ENCODE data around the gene TMEM179B.

TMEM179B gene

DNA sequence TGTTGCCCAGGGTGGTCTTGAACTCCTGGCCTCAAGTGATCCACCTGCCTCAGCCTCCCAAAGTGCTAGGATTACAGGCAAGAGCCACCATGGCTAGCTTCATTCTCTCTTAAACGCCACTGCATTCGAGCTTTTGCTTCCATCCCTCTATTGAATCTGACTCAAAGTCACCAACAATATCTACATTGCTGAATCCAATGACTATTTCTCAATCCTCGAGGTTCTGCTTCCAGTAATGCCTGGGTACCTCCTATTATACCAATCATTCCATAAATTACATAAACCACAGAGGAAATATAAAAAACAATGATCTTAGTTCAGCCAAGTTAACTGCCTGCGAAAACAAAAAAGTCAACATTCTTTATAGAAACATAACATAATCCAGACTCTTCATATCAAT lies 29.9 kb downstream of the TMEM179B start:
- no peak for TF ChIP-seq TEAD4 (IDR thresholded peaks at IDR 0.05)
- TF ChIP-seq, protein P1, sequence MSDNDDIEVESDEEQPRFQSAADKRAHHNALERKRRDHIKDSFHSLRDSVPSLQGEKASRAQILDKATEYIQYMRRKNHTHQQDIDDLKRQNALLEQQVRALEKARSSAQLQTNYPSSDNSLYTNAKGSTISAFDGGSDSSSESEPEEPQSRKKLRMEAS (IDR thresholded peaks at IDR 0.05) = no peak
- TF ChIP-seq TCF12 (IDR thresholded peaks at IDR 0.05; ENCODE audit: low read depth) = no peak
- TF ChIP-seq YY1 (IDR thresholded peaks at IDR 0.05; ENCODE audit: low read depth) = no peak
- no peak for TF ChIP-seq RAD21 (IDR thresholded peaks at IDR 0.05; ENCODE audit: low read depth)
- TF ChIP-seq, protein P2, sequence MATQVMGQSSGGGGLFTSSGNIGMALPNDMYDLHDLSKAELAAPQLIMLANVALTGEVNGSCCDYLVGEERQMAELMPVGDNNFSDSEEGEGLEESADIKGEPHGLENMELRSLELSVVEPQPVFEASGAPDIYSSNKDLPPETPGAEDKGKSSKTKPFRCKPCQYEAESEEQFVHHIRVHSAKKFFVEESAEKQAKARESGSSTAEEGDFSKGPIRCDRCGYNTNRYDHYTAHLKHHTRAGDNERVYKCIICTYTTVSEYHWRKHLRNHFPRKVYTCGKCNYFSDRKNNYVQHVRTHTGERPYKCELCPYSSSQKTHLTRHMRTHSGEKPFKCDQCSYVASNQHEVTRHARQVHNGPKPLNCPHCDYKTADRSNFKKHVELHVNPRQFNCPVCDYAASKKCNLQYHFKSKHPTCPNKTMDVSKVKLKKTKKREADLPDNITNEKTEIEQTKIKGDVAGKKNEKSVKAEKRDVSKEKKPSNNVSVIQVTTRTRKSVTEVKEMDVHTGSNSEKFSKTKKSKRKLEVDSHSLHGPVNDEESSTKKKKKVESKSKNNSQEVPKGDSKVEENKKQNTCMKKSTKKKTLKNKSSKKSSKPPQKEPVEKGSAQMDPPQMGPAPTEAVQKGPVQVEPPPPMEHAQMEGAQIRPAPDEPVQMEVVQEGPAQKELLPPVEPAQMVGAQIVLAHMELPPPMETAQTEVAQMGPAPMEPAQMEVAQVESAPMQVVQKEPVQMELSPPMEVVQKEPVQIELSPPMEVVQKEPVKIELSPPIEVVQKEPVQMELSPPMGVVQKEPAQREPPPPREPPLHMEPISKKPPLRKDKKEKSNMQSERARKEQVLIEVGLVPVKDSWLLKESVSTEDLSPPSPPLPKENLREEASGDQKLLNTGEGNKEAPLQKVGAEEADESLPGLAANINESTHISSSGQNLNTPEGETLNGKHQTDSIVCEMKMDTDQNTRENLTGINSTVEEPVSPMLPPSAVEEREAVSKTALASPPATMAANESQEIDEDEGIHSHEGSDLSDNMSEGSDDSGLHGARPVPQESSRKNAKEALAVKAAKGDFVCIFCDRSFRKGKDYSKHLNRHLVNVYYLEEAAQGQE (IDR thresholded peaks at IDR 0.05; ENCODE audit: low read depth) = no peak
- TF ChIP-seq TAF1 (IDR thresholded peaks at IDR 0.05; ENCODE audit: low read depth) = no peak
- TF ChIP-seq EP300 (IDR thresholded peaks at IDR 0.05; ENCODE audit: borderline replicate concordance) = no peak
- no peak for TF ChIP-seq CREB1 (IDR thresholded peaks at IDR 0.05; ENCODE audit: low read depth)
- TF ChIP-seq CEBPB (IDR thresholded peaks at IDR 0.05) = no peak
- no peak for TF ChIP-seq NFIC (IDR thresholded peaks at IDR 0.05)
- TF ChIP-seq FOXM1 (IDR thresholded peaks at IDR 0.05; ENCODE audit: borderline replicate concordance, low read depth) = no peak

DNA sequence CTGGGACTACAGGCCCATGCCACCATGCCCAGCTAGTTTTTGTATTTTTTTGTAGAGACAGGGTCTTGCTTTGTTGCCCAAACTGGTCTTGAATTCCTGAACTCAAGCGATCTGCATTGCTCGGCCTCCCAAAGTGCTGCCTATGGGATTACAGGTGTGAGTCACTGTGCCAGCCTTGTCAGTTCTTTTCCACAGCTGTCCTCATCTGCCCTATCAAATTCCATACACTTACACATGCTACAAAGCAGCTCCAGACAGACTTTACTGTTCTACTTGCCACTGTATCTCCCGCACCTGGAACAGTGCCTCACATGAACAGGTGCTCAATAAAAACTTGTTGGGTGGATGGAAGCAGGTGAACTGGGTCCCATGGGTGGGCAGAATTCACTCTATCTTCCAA lies 36.5 kb downstream of the TMEM179B start:
- TF ChIP-seq CREB1 (IDR thresholded peaks at IDR 0.05; ENCODE audit: low read depth) (no peak), TEAD4 (IDR thresholded peaks at IDR 0.05) (no peak), ZBTB7A (IDR thresholded peaks at IDR 0.05; ENCODE audit: low read depth) (no peak), TCF12 (IDR thresholded peaks at IDR 0.05; ENCODE audit: low read depth) (no peak), RAD21 (IDR thresholded peaks at IDR 0.05; ENCODE audit: low read depth) (no peak), EGR1 (IDR thresholded peaks at IDR 0.05) (no peak), TAF1 (IDR thresholded peaks at IDR 0.05; ENCODE audit: low read depth) (no peak), FOXM1 (IDR thresholded peaks at IDR 0.05; ENCODE audit: borderline replicate concordance, low read depth) (no peak), YY1 (IDR thresholded peaks at IDR 0.05; ENCODE audit: low read depth) (no peak), NFIC (IDR thresholded peaks at IDR 0.05) (no peak), CEBPB (IDR thresholded peaks at IDR 0.05) (no peak), EP300 (IDR thresholded peaks at IDR 0.05; ENCODE audit: borderline replicate concordance) (no peak)
- TF ChIP-seq, protein P2 (IDR thresholded peaks at IDR 0.05; ENCODE audit: low read depth) = no peak
- TF ChIP-seq, protein P3, sequence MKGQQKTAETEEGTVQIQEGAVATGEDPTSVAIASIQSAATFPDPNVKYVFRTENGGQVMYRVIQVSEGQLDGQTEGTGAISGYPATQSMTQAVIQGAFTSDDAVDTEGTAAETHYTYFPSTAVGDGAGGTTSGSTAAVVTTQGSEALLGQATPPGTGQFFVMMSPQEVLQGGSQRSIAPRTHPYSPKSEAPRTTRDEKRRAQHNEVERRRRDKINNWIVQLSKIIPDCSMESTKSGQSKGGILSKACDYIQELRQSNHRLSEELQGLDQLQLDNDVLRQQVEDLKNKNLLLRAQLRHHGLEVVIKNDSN (IDR thresholded peaks at IDR 0.05) = no peak
- TF ChIP-seq, protein P1 (IDR thresholded peaks at IDR 0.05) = no peak

DNA sequence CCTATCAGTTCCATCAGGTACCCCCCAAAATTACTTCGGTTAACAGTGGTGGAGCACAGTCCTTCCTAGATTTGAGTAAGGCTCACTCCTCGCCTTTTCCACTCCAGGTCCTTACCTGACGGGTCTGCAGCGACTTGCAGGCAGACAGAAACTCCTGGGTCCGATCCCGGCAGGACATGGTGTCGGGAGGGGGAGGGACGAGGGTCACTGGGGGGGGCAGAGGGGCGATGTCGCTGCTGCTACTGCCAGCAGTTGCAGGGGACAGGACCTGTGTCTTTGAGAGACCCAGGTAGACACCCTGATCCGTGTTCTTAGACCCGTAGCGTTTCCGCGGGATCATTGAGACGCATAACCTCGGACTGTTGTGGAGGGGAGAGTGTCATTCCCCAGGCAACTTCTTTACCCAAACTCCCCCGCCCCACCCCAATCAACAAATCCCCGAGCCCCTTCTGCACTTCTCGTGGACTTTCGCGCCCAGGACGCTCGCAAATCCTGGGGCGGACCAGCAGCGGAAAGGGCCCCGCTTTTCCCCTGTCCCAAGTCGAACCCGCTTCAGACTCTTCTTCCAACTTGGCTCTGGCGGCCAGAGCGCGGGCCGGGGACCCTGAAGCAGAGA lies 43.8 kb downstream of the TMEM179B start:
- TF ChIP-seq RAD21 (IDR thresholded peaks at IDR 0.05; ENCODE audit: low read depth) (no peak), TAF1 (IDR thresholded peaks at IDR 0.05; ENCODE audit: low read depth) (no peak), EP300 (IDR thresholded peaks at IDR 0.05; ENCODE audit: borderline replicate concordance) (no peak), EGR1 (IDR thresholded peaks at IDR 0.05) (no peak), TCF12 (IDR thresholded peaks at IDR 0.05; ENCODE audit: low read depth) (no peak), YY1 (IDR thresholded peaks at IDR 0.05; ENCODE audit: low read depth) (no peak), NFIC (IDR thresholded peaks at IDR 0.05) (no peak), CEBPB (IDR thresholded peaks at IDR 0.05) (no peak), FOXM1 (IDR thresholded peaks at IDR 0.05; ENCODE audit: borderline replicate concordance, low read depth) (no peak)
- TF ChIP-seq, protein P2 (IDR thresholded peaks at IDR 0.05; ENCODE audit: low read depth) = no peak
- TF ChIP-seq, protein P1 (IDR thresholded peaks at IDR 0.05) = no peak
- TF ChIP-seq, protein P3 (IDR thresholded peaks at IDR 0.05) = no peak

Measured in Ishikawa (cell line).